SK-N-MC (cell line): Measurements from ENCODE around the gene HOXA11.

ENCODE experiments used
- EZH2 ChIP-seq: fragments of 200-600 bp; sonication (generic); IDR thresholded peaks from one replicate; pipeline ENCODE4 v1.6.1; 2017; ENCODE audit warnings: antibody characterized with exemption
- FOXP2 ChIP-seq: optimal IDR thresholded peaks from 2 replicates; pipeline ENCODE3; 2011; ENCODE audit warnings: mild to moderate bottlenecking, moderate library complexity; ENCODE audit not compliant: insufficient read depth; ENCODE audit errors: extremely low read length, control extremely low read depth
- POLR2AphosphoS5 ChIP-seq: IDR thresholded peaks from 2 replicates; pipeline ENCODE4 v1.6.1; 2012; ENCODE audit warnings: mild to moderate bottlenecking, low read depth, low read length, borderline replicate concordance

GRCh38 chr7:27221201-27221797, 36.3 kb upstream of the HOXA11 start:
- TF ChIP-seq POLR2AphosphoS5 (no peak), EZH2 (no peak), FOXP2 (no peak)
